Adipocyte (in vitro differentiated cells): Measurements from ENCODE around the gene N4BP2L2.

Source experiments
- DNase-seq: peaks from one replicate; pipeline ENCODE4 v3.0.0-alpha.2; 2015; ENCODE audit warnings: low read depth
- H3K27me3 ChIP-seq: replicated peaks from 2 replicates; pipeline ENCODE4 v1.7.0; 2013; ENCODE audit warnings: mild to moderate bottlenecking, low read length, moderate library complexity; ENCODE audit not compliant: control insufficient read depth, insufficient read depth
- H3K36me3 ChIP-seq: 2 replicates; pipeline ENCODE4 v1.7.0; 2013; ENCODE audit warnings: low read length, mild to moderate bottlenecking, moderate library complexity; ENCODE audit not compliant: control insufficient read depth, insufficient read depth, severe bottlenecking
- H3K4me1 ChIP-seq: 2 replicates; pipeline ENCODE4 v1.7.0; 2013; ENCODE audit warnings: mild to moderate bottlenecking, low read length, moderate library complexity; ENCODE audit not compliant: control insufficient read depth, insufficient read depth
- H3K4me3 ChIP-seq: 2 replicates; pipeline ENCODE4 v1.7.0; 2013; ENCODE audit warnings: mild to moderate bottlenecking, low read length, moderate library complexity
- H3K9ac ChIP-seq: 2 replicates; pipeline ENCODE4 v1.7.0; 2013; ENCODE audit warnings: mild to moderate bottlenecking, low read length, moderate library complexity
- H3K9me3 ChIP-seq: 2 replicates; pipeline ENCODE4 v1.7.0; 2013; ENCODE audit warnings: mild to moderate bottlenecking, low read length, moderate library complexity; ENCODE audit not compliant: control insufficient read depth

Gene N4BP2L2

DNA sequence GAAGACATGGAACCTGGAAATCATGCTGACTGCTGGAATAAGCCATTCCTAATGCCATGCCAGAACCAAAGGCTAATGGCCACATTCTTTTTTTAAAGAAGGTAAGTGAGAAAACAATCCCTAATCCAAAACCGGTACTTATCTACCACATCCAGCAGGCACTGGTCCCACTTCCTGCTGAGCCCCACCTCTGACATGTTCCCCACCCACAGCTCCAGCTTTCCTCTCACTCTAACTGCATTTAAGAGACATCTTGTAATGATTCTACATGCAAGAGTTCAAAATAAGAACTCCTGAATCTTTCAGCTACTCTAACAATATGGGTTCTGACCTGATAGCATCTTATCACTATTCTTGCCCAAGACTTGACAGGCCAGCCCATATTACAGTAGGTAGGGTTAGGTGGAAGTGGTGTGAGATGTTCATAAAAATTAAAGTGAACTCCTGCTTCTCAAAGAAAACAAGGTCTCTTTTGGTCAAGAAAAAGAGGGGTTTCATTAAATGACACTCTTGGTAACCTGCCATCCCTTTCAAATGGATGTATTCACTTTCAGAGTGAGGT, 41.9 kb downstream of the N4BP2L2 start:
- Histone ChIP-seq H3K36me3 (no peaks in the 10 kb centered on the region), H3K9me3 (no peaks in the 10 kb centered on the region), H3K27me3 (no peaks in the 10 kb centered on the region), H3K9ac (no peak overlapping the region), H3K4me1 (peaks cover 10% of the 10 kb centered on the region), H3K4me3 (no peak overlapping the region)
- DNase-seq: no peak

GRCh38 chr13:32495841-32496240, 42.8 kb downstream of the N4BP2L2 start:
- Histone ChIP-seq H3K27me3 (no peaks in the 10 kb centered on the region), H3K4me1 (peaks cover 10% of the 10 kb centered on the region), H3K9me3 (no peaks in the 10 kb centered on the region), H3K36me3 (no peaks in the 10 kb centered on the region), H3K9ac (no peak overlapping the region), H3K4me3 (no peak overlapping the region)
- DNase-seq: no peak

GRCh38 chr13:32495429-32495828, 43.2 kb downstream of the N4BP2L2 start:
- Histone ChIP-seq H3K27me3 (no peaks in the 10 kb centered on the region), H3K4me3 (no peak overlapping the region), H3K36me3 (no peaks in the 10 kb centered on the region), H3K9ac (no peak overlapping the region), H3K4me1 (peaks cover 10% of the 10 kb centered on the region), H3K9me3 (no peaks in the 10 kb centered on the region)
- DNase-seq: no peak

GRCh38 chr13:32491028-32491427, 47.6 kb downstream of the N4BP2L2 start:
- peak; percentile 28 for DNase-seq
- H3K27me3 ChIP-seq: no peaks in the 10 kb centered on the region
- no peak overlapping the region for H3K9ac ChIP-seq
- H3K4me1 ChIP-seq: peaks cover 3% of the 10 kb centered on the region
- no peak overlapping the region for H3K4me3 ChIP-seq
- H3K9me3 ChIP-seq: no peaks in the 10 kb centered on the region
- H3K36me3 ChIP-seq: peaks cover 5% of the 10 kb centered on the region

- no peak overlapping the region for H3K4me3 ChIP-seq
- H3K9ac ChIP-seq: no peak overlapping the region
- H3K27me3 ChIP-seq: no peaks in the 10 kb centered on the region
- no peaks in the 10 kb centered on the region for H3K9me3 ChIP-seq
- peaks cover 8% of the 10 kb centered on the region for H3K4me1 ChIP-seq
- H3K36me3 ChIP-seq: peaks cover 26% of the 10 kb centered on the region
- no peak for DNase-seq
These were observed 61.7 kb downstream of the N4BP2L2 start for GRCh38 chr13:32476892-32477291.

DNA sequence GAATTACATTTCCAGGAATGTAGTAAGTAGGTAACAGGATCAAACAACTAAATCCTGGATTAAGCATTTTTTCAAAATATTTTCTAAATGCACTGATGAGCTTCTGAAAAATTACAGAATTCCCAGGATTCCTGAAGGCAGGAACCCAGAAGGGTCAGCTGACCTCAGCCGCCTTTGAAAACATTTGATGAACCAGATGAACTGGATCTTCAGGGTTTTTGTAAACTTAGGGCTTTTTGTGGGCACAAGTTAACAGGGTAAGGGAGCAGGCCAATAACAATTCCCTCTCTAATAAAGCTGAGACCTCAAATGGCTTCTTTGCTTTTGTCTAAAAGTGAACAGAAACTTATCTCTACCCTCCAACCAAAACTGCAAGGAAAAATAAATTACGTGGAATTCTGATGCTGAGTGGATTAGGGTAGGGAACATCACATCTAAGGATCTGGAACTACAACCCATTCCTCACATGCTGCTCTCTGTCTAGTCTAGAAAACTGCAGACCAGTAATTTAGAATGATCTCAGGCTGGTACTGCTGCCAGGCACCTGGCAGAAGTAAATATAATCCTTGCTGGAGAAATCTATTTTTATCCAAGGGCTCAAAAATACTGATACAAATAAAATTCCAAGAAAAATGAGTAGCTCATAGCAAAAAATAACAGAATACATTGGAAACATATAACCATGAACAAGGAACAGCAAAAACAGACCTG, 62.4 kb downstream of the N4BP2L2 start:
- Histone ChIP-seq H3K9me3 (no peaks in the 10 kb centered on the region), H3K27me3 (no peaks in the 10 kb centered on the region), H3K36me3 (peaks cover 25% of the 10 kb centered on the region), H3K4me1 (peaks cover 12% of the 10 kb centered on the region), H3K4me3 (no peak overlapping the region), H3K9ac (no peak overlapping the region)
- DNase-seq: no peak

DNA sequence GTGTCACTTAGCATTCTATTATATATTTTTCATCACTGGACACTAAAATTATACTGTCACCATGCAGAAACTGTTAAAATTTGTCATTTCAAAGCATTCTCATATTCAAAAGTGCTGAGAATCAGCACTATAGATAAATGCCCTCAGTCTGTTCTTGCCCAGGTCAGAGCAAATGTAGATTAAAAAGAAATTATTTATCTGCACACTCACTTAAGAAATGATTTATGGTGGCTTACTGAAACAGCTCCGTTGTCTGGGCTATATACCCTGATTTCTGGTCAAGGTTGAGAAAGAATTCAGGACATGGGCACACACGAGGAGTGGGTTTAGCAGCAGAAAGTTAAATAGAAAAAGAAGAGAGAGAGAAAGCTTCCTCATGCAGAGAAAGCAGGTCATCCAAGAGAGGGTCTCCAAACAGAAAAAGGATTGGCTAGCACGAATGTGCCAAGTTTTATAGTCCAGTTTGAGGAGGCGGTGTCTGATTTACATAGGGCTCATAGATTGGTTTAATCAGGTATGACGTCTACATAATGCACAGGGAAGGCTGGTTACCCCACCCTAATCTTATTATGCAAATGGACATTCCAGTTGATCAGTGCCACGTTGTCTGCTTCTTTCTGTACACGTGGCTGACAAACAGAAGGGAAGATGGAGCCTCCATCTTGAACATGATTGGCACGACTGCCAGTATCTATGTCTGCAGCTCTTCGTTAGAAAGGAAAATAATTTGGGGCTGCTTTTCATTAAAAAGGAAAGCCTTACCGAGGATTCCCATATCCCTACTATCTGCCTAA, 63.4 kb downstream of the N4BP2L2 start:
- H3K4me1 ChIP-seq: peaks cover 12% of the 10 kb centered on the region
- no peaks in the 10 kb centered on the region for H3K9me3 ChIP-seq
- peaks cover 35% of the 10 kb centered on the region for H3K36me3 ChIP-seq
- H3K27me3 ChIP-seq: no peaks in the 10 kb centered on the region
- H3K9ac ChIP-seq: no peak overlapping the region
- no peak for DNase-seq
- H3K4me3 ChIP-seq: no peak overlapping the region

DNA sequence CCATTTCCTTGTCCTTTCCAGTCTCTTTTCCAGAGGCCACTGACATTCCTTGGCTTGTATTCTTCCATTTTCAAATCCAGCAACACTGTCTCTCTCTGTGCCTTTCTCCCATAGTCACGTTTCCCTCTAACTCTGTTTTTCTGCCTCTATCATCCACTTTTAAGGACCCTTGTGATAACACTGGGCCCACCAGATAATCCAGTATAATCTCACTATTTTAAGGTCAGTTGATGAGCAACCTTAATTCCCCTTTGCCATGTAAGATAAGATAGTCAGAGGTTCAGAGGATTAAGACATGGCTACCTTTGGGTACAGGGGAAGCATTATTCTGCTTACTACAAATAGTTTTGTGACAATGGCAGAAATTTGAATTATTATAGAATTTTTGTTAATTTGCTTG, 64.9 kb downstream of the N4BP2L2 start:
- no peaks in the 10 kb centered on the region for H3K9me3 ChIP-seq
- DNase-seq: no peak
- H3K36me3 ChIP-seq: peaks cover 47% of the 10 kb centered on the region
- no peaks in the 10 kb centered on the region for H3K27me3 ChIP-seq
- H3K4me1 ChIP-seq: peaks cover 12% of the 10 kb centered on the region
- no peak overlapping the region for H3K4me3 ChIP-seq
- H3K9ac ChIP-seq: no peak overlapping the region

DNA sequence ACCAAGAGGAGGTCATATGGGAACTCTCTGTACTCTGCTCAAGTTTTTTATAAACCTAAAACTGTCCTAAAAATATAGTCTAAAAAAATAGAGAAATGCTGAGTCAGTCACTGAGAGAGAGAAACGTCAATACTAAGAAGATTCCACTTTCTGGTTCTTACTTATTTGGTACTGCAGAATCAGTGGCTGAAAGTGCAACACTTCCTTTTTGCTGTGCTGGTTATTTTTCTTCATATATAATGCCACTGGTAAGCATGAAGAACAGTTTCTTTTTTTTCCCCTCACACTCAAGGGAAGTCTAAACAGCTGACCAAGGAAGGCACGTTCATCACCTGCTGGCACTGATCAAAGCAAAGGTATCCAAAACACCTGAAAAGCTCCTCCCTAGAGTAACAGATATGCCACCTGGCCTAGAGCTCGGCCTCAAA, 66.4 kb downstream of the N4BP2L2 start:
- Histone ChIP-seq H3K27me3 (no peaks in the 10 kb centered on the region), H3K9ac (no peak overlapping the region), H3K9me3 (no peaks in the 10 kb centered on the region), H3K4me1 (peaks cover 12% of the 10 kb centered on the region), H3K36me3 (peaks cover 36% of the 10 kb centered on the region), H3K4me3 (no peak overlapping the region)
- DNase-seq: peak; percentile 35

DNA sequence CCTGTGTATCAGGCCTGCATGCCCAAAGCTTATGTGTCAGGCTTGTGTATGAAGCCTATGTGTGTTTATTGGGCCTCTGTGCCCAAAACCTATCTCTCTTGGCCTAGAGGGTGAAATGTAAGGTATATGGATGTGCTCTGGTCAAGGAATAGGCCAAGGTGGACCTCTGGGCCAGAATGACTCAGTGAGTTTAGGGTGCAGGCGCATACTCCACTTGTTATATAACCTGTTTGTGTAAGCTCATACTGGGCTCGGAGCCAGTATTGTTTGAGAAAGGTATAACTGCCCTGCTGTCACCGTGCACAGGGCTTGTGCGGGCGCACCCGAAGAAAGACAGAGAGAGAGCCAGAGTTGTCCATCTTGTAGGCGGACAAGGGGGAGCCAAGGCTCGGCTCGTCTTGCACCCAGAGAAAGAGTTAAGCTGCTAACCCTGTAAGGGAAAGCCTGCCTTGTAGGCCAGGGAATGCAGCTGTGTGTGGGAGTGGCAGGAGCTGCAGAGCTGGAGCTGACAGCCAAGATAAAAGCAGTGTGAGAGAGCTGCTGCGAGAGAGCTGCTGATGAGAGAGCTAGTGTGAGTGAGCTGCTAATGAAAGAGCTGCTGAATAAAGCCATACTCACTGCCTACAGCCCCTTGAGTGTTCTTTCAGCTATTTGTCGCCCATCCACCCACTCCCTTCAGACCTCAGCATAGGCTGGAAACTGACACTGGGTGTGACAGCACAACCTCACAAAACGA, 67.2 kb downstream of the N4BP2L2 start:
- Histone ChIP-seq H3K27me3 (no peaks in the 10 kb centered on the region), H3K9ac (peak overlapping the region; percentile 27), H3K9me3 (no peaks in the 10 kb centered on the region), H3K4me3 (no peak overlapping the region), H3K36me3 (peaks cover 32% of the 10 kb centered on the region), H3K4me1 (peaks cover 12% of the 10 kb centered on the region)
- DNase-seq: peak; percentile 25
